OCI-LY1 (cell line): Measurements from ENCODE around the gene MBTD1.

Experiments used
- CTCF ChIP-seq: fragments of 200-600 bp; sonication (generic), shearing (Covaris generic); IDR thresholded peaks from 2 replicates; pipeline ENCODE4 v1.5.1; 2017; ENCODE audit warnings: mild to moderate bottlenecking, antibody characterized with exemption, low read length, moderate library complexity, mixed read lengths
- EZH2 ChIP-seq: fragments of 200-600 bp; sonication (generic), shearing (Covaris generic); IDR thresholded peaks from 2 replicates; pipeline ENCODE4 v1.8.0; 2017; ENCODE audit warnings: borderline replicate concordance, mixed run types, mild to moderate bottlenecking, antibody characterized with exemption, low read length, moderate library complexity, mixed read lengths

DNA sequence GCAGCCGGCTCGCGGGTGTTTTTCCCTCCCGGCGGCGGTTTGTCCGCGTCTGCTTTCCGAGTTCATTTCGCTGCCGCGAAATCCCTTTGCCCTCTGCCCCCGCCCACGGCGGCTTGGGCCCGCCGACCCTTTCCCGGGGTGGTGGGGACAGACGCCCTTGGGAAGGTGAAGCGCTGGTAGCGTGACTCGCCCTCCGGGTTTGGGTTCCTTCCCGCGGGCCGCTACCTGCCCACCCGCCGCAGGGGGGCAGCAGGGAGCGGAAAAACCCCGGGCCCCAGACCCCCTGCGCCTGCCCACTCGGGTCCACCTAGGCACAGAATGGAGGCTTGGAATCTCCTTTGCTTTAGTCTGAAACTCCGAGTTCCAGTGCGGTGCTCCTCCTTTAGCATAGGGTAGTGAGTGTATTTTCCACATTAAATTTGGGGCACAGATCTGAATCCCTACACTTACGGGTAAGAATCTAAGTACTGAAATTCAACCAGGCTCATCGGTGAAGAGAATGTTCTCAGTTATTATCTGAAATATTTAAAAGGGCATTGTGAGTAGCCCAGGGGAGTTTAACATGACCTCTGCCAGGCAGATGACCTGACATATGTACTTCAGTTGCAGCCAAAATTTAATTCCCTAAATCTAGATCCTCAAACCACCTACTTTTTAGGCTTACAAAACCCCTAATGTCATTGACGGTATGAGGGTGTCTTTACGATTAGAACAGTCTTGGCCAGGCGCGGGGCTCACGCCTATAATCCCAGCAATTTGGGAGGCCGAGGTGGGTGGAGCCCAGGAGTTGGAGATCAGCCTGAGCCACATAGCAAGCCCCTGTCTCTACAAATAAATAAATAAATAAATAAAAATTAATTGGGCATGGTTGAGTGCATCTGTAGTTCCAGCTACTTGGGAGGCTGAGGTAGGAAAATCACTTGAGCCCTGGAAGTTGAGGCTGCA lies 92.6 kb downstream of the MBTD1 start:
- TF ChIP-seq CTCF (peak; percentile 84), EZH2 (no peak)
